Fibroblast of villous mesenchyme (primary cell): ENCODE results near the gene CPNE4. TPM values are rescaled to one million over a fixed set of nuclear protein-coding genes. Genes with fewer than 3 reads are reported as not detected.
"Not testable (repeated sequence)": the region's sequence is repeated elsewhere in the genome, so short reads cannot be mapped to it uniquely, and the experiment has no call there.

Source experiments
- DNase-seq: peaks from one replicate; pipeline ENCODE4 v3.0.0-alpha.2; 2010; ENCODE audit warnings: low read depth
- H3K4me3 ChIP-seq: 2 replicates; pipeline ENCODE4 v1.5.1; 2011; ENCODE audit warnings: low read depth, mild to moderate bottlenecking, low read length
- total RNA-seq: library from RNA; depleted of rRNA; stranded (reverse); fragments of >200 nt; gene quantifications from 2 replicates; pipeline ENCODE4 v1.2.3, GENCODE V29; 2012
- TF ChIP-seq, protein P1 (sequence below): IDR thresholded peaks from 2 replicates; pipeline ENCODE4 v1.5.1; 2012; ENCODE audit warnings: low read depth, mild to moderate bottlenecking, low read length; ENCODE audit not compliant: insufficient read depth

The CPNE4 gene
- total RNA-seq, 1 donor: not detected

DNA sequence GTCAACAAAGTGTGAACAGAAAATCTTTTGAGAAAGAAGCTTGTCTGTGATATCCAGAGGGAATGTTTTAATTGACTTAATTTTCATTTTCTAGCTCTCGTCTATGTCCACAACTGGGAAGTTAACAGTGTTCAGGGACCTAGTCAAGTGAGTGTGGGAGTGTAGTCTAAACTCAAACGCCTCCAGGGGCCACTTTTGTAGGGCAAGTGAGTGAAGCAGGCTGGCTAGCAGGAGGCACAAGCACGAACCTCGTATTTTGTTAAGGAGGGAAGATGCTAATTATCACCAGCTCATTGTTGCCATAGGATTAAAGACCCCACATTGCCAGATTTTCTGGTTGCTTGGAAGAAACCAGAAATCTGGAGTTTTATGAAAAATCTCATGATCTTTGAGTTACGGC lies 135.8 kb downstream of the CPNE4 start:
- H3K4me3 ChIP-seq: no peak overlapping the region
- no peak for DNase-seq
- TF ChIP-seq, protein P1, sequence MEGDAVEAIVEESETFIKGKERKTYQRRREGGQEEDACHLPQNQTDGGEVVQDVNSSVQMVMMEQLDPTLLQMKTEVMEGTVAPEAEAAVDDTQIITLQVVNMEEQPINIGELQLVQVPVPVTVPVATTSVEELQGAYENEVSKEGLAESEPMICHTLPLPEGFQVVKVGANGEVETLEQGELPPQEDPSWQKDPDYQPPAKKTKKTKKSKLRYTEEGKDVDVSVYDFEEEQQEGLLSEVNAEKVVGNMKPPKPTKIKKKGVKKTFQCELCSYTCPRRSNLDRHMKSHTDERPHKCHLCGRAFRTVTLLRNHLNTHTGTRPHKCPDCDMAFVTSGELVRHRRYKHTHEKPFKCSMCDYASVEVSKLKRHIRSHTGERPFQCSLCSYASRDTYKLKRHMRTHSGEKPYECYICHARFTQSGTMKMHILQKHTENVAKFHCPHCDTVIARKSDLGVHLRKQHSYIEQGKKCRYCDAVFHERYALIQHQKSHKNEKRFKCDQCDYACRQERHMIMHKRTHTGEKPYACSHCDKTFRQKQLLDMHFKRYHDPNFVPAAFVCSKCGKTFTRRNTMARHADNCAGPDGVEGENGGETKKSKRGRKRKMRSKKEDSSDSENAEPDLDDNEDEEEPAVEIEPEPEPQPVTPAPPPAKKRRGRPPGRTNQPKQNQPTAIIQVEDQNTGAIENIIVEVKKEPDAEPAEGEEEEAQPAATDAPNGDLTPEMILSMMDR: no peak

DNA sequence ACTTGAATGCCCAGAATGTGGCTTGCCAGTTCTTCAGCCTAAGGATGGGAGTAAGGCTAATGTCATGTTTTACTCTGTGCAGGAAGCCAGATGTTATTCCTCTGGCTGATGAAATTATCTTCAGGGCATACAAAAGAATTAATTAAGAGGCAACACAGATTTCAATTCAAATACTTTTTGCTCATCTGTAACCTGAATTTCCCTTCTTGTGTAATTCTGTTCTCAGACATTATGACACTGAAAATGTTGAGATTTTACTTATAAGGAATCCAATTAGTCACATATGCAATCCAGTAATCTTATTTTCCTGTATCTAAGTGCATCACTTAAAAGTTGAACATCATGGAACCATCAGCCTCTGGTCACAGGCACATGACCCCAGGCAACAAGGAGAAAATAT lies 136.5 kb downstream of the CPNE4 start:
- TF ChIP-seq, protein P1: no peak
- no peak overlapping the region for H3K4me3 ChIP-seq
- DNase-seq: no peak

DNA sequence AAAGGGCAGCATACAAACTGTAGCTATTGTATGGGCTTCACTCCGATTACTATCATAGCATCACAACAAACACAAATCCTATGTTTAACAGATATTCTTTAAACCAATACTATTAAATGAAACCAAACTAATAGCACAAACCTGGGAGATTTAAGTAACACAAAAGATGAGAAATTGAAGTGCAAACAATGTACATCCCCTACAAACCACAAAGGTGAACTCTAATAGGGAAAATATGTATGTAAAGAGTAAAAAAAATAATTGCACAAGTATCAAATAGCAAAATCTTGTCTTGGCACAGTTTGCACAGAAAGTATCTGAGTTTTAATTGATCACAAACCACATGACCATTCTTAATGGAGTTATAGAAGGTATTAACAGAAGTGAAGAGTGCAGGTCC lies 138.5 kb downstream of the CPNE4 start:
- TF ChIP-seq, protein P1: no peak
- DNase-seq: no peak
- H3K4me3 ChIP-seq: no peak overlapping the region

DNA sequence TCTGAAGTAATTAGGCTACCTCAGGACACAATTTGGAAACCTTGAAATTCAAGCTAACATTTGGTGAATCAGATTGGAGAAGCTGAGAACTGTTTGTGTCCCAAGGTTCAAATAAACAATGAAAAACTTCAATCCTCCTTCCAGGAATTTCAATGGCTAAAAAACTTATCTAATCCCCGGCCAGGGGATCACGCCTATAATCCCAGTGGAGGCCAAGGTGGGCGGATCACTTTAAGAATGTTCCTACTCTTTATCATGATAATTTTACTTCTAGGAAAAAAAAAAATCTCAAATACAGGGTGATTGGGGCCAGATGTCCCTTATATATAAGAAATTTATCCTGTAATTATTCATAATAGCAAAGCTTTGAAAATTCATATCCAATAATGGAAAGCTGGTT lies 139.0 kb downstream of the CPNE4 start:
- TF ChIP-seq, protein P1: no peak
- no peak for DNase-seq
- H3K4me3 ChIP-seq: no peak overlapping the region

DNA sequence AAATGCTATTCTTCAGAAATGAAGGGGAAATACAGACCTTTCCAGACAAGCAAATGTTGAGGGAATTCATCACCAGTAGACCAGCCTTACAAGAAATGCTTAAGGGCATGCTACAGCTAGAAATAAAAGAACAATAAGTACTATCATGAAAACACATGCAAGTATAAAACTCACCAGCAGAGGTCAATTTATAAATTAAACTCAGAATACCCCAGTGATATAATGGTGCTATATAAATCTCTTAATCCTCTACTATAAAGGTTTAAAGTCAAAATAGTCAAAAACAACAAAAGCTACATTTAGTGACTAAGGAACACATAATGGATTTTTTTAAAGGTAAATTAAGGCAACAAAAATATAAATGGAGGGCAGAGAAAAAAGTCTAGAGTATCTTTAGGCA lies 142.5 kb downstream of the CPNE4 start:
- no peak for DNase-seq
- H3K4me3 ChIP-seq: no peak overlapping the region
- TF ChIP-seq, protein P1: no peak

DNA sequence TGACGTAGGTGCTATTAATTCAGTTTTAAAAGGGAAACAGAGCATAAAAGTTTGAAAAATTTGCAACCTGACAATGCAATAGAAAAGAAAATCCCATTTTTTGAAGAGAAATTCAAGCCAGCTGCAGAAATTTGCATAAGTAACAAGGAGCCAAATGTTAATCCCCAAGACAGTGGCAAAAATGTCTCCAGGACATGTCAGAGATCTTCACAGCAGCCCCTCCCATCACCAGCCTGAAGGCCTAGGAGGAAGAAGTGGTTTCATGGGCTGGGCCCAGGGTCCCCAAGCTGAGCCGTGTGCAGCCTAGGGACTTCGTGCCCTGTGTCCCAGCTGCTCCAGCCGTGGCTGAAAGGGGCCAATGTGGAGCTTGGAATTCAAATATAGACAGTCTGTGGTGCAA lies 148.9 kb downstream of the CPNE4 start:
- not testable (repeated sequence) for DNase-seq, H3K4me3 ChIP-seq

DNA sequence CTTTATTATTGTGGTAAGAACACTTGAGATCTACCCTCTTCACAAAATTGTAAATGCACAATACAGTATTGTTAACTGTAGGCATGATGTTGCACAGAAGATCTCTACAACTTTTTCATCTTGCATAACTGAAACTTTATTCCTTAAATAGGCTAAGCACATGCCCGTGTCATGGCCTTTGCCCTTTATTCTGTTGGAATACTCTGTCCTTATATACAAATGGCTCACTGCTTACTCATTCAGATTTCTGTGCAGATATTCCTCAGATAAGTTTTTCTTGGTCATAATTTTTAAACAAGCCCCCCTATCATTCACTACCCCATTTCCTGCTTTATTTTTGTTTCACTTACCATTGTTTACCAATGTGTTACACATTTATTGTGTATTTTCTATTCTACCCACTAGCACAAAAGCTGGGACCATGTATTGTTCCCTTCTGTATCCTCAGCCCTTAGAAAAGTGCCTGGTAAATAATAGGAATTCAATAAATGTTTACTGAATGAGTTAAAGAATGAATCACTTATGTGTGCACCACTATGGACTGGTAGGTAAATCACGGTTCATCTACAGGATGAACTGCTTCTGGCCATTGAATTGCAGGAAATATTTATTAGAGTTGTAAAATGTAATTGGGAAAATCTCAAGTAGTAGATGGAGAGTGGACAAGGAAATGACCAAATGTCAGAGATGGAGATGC lies 151.0 kb downstream of the CPNE4 start:
- no peak overlapping the region for H3K4me3 ChIP-seq
- peak; percentile 5 for DNase-seq
- TF ChIP-seq, protein P1: no peak
